NCI-H187 (cell line): ENCODE measurements around the gene FNDC5.
"Not testable (repeated sequence)": the region's sequence is repeated elsewhere in the genome, so short reads cannot be mapped to it uniquely, and the experiment has no call there.

Experiments
- DNase-seq, 2 experiments: peaks; one replicate each; lab custom pipeline; 2025; lab: John Stamatoyannopoulos, UW

FNDC5 gene

DNA sequence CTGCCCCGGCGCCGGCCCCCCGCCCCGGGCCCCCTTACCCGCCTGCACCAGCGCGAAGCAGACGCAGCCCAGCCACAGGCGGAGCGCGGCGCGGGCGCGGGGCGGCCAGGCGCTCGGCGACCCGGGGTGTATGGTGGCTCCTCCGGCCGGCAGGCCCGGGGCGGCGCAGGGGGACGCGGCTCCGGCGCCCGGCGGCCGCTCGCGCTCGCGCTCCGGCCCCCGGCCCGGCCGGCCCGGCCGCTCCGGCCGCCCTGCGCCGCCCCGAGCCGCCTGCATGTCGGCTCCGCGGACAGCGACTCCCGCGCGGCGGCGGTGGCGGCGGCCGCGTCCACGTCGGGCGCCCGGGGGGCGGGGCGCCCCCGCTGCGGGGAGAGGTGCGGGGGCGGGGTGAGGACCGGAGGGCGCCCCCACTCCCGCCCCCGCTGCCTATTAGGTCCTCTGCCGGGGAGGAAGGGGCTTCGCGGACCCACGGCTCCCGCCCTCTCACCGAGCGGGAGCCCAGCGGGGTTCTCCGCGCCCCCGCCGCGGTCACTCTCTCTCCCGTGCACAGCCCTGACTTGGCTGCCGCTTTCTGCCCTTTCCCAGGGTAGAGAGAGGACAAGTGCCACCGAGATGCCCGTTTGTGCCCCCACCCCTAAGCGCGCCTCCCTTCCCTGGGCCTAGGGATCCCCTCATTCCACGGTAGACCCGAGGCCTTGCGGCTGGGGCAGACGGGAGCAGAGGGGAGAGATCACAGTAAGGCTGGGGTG is at the start of gene FNDC5:
FNDC5 (minus strand) TSS at position 298 of the 749 bp plus-strand sequence.
- DNase-seq = no peak

DNA sequence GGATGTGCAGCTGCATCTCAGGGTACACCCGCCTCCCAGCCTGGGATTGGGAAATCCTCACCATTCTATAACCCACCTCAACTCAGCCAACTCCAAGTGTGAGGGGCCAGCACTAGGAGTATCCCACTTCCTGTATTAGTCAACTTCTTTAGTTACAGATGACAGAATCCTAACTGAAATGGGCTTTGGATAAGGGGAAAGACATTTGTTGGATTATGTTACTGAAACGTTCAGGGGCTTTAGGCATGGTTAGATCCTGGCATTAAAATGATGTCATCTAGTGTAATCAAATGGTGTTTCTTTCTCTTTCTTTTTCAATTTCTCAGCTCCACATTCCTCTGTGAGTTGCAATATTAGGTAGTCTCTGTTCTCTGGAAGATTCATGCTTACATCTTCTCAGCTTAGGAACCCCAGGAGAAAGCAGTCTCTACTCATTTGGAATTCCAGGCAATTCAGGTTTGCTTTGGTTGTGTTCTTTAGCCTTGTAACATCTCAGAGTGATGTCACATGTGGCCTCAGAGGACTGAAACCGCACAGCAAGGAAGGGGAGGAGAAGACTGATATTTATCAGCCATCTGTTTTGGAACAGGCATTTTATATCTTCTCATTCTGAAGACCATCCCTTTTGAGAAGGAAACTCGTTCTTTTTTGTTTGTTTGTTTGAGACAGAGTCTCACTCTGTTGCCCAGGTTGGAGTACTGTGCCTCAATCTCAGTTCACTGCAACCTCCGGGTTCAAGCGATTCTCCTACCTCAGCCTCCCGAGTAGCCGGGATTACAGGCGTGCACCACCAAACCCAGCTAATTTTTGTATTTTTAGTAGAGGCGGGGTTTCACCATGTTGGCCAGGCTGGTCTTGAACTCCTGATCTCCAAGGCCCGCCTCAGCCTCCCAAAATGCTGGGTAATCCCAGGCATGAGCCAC is 49.4 kb upstream of the FNDC5 start:
- DNase-seq = no peak

DNA sequence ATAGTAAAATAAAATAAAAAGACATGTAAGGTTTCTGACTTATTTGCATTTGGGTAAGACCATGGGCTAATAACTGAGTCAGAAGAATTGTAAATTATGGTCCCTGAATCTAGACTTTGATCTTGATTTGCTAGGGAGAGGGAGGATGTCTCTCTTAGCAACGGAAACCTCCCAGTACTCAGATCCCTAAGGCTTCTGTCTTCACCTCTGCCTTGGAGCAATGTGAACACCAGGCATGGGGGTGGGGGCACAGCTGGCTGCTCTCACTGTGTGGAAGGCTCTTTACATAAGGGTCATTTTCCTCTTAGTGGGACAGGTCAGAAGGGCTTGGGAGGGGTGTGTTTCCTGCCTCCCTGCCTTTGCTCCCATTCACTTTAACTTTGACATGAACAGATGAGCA is 47.5 kb upstream of the FNDC5 start:
- no peak for DNase-seq

DNA sequence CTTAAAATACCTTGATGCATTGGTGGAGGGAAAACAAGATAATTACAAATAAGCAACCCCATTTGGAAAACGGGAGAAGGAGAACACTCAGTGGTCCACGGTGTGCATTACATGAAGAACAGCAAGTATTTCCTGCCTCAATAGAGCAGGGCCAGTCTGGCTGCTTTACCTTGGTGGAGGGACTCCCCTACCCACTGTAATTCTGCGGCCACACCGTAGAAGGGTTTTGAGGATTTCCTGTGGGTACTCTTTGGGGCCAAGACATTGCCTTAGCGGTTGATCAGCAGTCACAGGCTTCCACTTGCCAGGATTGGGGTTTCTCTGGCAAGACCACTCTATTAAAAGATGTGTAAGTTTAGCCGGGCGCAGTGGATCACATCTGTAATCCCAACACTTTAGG is 46.8 kb upstream of the FNDC5 start:
- DNase-seq = no peak

DNA sequence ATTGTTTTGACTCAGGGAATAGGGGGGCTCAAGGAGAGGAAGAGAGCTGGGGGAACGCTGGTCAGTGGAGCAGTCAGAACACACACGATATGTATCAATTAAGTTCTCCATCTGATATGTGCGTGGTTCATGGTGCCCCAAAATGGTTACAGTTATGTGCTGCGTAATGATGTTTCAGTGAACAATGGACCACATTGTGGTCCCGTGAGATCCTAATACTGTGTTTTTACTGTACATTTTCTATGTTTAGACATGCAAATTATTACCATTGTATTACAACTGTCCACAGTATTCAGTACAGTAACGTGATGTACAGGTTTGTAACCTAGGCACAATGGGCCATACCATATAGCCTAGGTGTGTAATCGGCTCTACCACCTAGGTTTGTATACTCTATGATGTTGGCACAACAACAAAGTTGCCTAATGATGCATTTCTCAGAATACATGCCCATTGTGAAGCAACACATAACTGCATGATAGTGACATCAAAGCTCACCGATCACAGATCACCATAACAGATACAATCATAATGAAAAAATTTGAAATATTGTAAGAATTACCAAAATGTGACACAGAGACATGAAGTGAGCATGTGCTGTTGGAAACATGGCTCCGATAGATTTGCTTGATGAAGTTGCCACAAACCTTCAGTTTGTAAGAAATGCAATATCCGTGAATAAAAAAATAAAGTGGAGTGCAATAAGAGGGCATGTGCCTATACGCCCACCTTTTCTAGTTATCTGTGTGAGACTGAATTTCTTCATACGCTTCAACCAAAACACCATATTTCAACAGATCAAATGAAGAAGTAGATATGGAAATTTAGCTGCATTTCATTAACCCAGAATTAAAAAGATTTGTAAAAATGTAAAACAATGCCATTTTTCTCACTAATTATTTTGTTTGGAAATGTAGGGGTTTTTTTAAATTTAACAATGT is 45.3 kb upstream of the FNDC5 start:
- DNase-seq = no peak

DNA sequence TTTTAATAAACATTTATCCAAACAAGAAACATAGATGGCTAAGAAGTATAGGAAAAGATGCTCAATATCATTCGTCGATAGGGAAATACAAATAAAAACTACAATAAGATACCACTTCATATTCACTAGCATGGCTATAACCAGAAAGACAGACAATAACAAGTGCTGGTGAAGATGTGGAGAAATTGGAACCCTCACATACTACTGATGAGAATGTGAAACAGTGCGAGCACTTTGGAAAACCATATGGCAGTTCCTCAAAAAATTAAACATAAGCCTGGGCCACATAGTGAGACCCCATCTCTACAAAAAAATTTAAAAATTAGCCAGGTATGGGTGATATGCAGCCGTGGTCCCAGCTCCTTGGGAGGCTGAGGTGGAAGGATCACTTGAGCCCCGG is 39.6 kb upstream of the FNDC5 start:
- DNase-seq = no peak

DNA sequence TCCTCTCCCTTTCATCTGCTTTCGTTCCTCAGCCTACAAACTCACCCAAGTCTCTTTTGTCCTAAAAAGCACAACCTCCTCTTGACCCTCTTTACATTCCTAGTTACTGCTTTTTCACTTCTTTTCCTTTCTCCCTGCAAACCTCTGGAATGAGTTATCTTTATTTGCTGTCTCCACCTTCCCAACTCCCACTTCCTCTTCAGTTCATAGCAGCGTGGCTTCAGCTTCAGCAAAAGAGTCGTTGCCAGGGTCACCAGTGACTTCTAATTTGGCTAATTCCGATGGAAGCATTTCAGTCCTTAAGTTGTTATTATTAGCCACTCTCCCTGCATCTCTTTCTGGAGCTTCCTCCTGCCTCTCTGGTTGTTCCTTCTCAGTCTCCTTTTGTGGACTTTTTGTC is 36.7 kb upstream of the FNDC5 start:
- DNase-seq = no peak

DNA sequence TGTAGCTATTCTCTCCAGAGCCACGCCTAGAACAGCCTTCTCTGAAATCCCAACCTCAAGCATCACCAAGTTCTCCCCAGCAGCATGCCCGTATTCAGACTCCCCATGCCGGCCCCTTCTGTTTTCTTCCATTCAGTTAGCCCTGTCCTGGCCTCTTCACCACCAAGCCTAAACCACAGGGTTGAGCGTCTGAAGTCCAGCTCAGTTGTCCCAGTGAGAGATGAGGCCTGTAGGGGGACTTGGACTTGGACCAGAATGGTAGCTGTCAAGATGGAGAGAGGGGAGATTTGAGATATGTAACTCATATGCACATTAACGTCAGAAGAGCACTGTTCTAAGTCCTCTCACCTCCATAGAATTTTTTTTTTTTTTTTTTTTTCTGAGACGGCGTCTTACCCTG is 35.9 kb upstream of the FNDC5 start:
- DNase-seq = no peak

DNA sequence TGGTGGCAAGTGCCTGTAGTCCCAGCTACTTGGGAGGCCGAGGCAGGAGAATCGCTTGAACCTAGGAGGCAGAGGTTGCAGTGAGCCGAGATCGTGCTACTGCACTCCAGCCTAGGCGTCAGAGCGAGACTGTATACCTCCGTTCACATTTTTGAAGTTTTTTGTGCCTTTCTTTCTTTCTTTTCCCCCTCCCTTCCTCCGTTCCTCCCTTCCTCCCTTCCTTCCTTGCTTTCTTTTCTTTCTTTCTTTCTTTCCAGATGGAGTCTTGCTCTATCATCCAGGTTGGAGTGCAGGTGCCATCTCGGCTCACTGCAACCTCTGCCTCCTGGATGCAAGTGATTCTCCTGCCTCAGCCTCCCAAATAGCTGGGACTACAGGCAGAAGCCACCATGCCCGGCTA is 34.9 kb upstream of the FNDC5 start:
- not testable (repeated sequence) for DNase-seq

DNA sequence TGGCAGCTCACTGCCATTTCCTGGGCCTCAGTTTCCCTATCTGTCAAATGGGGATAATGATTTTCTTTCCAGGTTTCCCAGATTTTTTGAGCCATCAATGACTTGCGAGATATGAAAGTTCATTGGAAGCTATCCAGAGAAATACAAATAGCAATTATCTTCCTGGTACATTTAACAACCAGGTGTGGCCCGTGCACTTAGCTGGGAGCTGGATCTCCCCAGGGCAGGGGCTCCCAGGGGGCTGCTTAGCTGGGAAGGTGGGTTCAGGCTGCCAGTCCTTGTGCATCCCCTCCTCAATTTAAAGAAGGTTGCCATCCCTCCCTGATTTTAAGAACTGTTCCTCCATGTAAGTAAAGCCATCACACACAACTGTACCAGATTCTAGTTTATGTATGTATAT is 34.1 kb upstream of the FNDC5 start:
- DNase-seq = no peak

DNA sequence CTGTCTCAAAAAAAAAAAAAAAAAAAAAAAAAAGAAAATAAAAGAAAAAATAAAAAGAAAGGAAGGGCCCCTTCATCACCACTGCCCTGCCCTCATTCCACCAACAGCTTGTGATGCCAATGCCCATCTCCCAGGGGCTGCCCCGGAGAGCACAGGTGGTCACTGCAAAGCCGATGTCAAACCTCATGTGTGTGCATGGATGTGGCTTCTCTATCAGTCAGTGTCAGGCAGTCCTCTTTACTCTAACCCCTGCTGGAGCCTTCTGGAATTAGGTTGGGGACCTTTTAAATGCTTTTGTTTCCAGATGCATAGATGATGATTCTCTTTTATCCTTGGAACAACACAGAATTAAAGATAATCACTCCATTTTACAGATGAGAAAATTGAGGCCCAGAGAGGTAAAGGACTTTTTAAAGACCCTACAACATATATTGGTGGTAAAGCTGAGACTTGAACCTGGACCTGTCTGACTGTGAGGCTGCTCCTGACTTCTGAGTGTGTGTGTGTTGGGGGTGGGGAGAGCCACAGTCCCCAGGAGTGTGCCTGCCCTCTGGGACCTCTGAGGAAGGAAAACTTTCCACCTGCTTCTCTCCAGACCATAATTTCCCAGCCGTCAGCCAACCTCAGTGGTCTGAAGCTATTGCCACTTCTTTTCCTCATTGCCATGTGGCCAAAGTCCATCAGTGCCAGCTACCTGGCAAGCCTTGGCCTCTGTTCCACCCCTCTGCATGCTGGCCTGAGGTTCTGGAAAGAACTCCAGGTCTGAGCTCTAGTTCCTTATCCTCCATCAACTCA is 33.5 kb upstream of the FNDC5 start:
- no peak for DNase-seq

DNA sequence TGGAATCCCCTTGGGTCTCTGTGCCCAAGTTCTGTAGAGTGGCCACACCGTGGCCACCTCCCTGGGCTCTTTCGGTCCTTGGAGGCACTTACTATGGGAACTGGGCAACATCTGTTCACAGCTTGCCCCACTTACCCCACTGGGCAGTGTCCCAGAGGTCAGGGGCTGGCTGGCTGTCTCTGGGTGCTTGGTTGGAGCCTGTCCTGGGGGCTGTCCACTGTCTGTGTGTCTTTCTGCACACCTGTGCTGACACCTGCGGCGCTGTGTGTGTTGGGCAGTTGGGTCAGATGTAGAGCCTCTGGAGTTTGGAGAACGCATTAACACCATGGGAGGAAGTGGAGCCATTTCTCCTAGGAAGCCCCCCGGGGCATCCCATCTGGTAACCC is 31.8 kb upstream of the FNDC5 start:
- DNase-seq = no peak

DNA sequence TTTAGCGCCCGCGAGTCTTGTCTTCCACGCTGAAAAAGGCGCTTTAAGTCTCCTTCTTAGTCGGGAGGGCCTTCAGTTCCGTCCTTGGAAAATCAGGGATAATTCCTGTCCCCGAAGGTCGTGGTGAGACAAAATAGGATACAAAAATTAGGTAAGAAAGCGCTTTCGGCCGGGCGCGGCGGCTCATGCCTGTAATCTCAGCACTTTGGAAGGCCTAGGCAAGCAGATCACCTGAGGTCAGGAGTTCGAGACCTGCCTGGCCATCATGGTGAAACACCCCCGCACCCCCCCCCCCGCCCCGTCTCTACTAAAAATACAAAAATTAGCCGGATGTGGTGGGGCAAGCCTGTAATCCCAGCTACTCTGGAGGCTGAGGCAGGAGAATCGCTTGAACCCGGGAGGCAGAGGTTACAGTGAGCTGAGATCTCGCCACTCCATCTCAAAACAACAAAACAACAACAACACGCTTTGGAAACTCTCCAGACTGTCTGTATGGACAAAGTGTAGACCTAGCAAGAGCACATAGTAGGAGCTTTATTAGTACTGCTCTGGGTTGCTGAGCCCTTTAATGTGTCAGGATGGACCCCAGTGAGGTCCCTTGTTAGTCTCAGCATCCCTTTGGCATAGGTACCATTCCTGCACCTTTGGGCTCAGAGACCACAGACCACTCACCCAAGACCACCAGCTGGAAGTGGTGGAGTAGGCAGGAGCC is 31.3 kb upstream of the FNDC5 start:
- DNase-seq = no peak

DNA sequence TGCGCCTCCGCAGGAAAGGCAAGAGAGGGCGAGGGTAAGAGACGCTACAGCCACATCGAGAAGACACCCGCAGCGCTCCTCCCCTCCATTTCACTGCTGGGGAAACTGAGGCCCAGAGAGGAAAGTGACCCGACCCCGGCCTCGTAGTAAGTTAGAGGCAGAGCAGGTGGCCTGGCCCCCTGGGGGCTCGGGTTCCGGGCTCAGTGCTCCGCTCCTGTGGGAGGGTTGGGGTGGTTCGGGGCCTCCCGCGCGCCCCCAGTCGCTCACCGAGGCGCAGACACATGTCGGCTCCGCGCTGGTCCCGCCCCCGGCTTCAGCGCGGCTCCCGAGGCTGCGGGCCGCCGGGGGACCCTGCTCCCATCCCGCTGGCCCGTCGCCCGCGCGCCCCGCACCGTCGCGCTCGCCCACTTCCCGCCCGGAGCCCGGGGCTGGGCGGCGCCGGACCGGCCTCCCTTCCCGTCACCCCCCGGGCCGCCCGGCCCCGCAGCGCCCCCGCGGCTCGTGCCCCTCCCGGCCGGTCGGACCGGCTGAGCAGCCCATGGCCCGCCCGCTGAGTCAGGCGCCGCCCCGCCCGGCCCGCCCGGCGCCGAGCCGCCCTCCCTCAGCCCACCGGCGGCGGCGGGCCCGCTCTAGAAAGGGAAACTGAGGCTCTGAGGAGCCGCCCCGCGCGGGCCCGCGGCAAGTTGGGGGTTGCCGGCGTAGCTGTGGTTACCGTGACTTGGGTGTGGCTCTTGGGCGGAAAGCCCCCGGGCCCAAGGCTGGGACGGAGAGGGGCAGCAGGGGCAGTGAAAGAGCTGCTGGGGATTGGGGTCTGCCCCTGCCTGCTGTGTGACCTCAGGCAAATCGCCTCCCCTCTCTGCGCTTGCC is 30.5 kb upstream of the FNDC5 start, which contains the start of gene TMEM54:
TMEM54 (minus strand) TSS at position 434 of the 867 bp plus-strand sequence; CDS start at position 283, 151 bp downstream.
- no peak for DNase-seq

DNA sequence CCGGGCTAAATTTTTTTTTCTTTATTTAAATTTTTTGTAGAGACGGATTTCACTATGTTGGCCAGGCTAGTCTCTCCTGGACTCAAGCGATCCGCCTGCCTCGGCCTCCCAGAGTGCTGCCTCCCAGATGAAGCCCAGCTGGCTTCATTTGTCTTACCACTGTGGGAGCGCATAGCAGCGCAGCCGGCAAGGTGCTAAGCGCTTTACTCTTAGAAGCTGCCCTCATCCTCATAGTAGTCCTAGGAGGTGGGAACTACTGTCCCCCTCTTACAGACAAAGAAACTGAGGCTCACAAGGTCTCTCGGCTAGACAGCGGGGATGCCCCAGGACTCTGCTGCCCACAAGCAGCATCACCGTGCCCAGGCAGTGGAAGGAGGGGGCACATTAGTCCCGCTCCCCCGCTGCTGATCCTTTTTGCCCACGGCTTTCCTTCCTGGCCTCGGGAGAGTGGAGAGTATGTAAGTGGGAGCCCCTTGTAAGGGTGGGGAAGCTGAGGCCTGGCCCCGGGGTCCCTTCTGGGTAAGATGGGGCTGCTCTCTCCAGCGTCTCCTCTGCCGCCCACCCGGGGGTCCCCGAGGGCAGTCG is 29.8 kb upstream of the FNDC5 start:
- no peak for DNase-seq

DNA sequence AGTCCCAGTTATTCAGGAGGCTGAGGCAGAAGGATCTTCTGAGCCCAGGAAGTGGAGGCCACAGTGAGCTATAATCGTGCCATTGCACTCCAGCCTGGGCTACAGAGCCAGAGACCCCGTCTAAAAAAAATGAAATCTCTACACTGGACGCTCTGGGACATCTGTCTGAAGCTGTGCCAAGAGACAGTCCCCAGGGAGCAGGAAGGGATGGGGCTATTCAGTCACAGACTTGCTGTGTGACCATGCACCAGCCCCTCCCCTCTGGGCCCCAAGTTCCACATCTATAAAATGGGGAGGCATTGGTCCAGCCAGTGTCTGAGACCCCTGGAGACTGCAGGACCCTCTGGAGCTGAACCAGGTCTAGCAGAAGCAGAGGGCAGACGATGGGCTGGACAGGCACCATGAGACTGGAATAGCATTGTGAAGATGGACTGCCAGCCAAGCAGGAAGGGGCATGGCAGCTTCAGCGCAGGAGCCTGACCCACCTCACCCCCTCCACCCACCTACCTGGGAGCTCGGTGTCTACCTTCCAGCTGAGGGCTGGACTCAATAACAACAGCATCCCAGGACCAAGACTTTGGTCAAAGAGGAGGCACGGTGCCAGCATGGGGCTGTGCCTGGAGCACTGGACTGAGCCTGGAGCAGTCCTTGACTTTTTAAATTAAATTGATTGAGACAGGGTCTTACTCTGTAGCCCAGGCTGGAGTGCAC is 29.0 kb upstream of the FNDC5 start:
- no peak for DNase-seq

DNA sequence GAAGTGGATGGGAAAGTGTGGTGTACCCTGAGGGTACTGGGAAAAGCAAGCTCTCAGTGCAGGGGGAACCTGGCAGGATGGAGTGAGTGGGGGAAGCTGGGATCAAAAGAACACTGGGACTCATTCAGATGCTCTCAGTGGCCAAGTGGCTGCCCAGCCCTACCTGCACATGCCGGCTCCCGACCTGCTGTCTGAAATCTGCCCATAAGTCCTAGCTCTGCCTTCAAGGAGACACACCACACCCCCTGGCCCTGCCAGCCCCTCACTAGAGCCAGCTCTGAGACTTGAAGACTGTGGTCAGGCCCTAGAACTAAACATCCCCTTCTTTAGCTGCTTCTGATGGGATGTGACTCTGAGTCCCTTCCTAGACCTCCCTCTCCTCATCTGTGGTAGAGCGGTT is 28.2 kb upstream of the FNDC5 start:
- no peak for DNase-seq

DNA sequence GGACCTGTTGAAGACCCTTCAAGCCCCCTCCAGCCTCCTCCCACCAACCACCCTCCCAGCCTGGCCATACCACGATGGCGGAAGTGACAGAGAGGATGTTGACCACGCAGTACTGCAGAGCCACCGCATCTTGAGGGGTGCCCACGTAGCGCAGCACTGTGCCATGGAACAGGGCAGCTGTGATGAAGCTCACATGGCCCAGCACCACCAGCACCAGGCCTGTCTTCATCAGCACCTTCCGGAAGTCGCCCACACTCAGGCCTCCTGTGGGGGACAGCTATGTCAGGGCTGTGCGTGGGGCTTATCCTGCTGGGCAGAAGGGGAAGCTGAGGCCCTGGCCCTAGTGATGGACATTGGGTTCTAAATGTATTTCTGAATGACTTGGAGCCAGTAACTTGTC is 27.3 kb upstream of the FNDC5 start:
- no peak for DNase-seq
